NCI-H2107 (cell line): Measurements from ENCODE around the gene UGT1A9.

ENCODE experiments used
- DNase-seq: peaks from one replicate; lab custom pipeline; 2025; lab: John Stamatoyannopoulos, UW

The UGT1A9 gene

DNA sequence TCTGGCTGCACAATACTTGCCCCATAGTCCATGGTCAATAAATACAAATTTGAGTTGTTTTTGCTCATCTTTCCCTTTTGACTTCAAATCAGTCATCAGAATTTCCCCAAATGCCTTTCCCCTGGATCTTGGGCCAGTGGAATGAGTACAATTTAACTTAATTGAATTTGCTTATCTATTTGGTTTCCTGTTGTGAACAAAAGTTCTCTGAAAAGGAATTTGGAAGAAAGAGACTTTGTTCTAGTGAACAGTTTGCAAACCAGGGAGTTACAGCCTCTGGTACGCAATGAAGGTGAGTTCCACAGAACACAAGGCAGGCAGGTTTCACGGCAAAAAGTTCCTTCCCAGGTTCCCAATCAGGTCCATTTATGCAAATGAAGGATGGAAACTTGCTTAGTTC is 87.2 kb downstream of the UGT1A9 start:
- DNase-seq = no peak

DNA sequence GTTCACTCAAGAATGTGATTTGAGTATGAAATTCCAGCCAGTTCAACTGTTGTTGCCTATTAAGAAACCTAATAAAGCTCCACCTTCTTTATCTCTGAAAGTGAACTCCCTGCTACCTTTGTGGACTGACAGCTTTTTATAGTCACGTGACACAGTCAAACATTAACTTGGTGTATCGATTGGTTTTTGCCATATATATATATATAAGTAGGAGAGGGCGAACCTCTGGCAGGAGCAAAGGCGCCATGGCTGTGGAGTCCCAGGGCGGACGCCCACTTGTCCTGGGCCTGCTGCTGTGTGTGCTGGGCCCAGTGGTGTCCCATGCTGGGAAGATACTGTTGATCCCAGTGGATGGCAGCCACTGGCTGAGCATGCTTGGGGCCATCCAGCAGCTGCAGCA is 88.3 kb downstream of the UGT1A9 start, which contains the start of gene UGT1A1:
UGT1A1 (plus strand) TSS at position 228 of the 400 bp plus-strand sequence; CDS start at position 246, 18 bp downstream.
- no peak for DNase-seq

DNA sequence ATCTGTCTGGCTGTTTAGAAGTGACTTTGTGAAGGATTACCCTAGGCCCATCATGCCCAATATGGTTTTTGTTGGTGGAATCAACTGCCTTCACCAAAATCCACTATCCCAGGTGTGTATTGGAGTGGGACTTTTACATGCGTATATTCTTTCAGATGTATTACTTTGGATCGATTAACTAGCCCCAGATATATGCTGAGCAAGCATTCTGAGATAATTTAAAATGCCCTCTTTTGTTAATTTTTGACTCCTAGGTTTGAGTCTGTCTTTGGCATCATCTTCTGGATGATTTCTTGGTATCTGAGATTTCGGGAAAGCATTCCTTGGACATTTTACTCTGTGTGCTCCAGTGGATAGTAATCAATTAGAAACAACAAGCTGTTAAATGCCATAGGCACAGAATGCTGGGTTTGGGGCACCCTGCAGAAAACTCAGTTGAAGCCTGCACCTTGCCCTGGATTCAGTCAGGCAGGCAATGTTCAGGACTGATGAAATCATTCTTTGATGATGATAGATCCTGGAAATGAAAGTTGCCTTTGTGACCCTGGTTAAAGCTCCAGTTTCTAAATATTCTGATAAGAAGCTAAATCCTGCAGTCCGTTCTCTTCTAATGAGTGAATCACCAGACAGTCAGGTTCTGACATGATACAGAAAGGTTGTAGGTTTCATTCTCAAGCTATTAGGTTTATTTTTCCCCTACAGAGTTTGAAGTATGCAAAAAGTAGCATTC is 89.5 kb downstream of the UGT1A9 start:
- no peak for DNase-seq

DNA sequence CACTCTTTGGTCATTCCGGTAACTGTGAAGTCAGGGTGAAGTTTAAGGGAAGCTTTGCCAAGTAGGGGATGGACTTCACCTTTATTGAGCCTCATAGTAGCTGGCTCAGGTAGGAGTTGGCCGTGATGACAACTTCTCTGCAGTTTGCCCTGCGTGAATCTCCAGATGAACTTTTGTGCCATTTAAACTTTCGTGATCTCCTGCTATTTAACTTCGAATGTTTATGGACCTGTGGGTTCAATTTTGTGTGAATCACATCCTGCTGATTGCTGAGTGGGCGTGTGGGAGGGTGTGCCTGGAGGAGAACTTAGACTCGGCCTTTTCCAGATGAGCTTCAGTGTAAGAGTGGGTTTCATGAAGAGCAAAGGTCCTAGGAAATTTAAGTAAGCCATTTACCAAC is 92.6 kb downstream of the UGT1A9 start:
- no peak for DNase-seq

DNA sequence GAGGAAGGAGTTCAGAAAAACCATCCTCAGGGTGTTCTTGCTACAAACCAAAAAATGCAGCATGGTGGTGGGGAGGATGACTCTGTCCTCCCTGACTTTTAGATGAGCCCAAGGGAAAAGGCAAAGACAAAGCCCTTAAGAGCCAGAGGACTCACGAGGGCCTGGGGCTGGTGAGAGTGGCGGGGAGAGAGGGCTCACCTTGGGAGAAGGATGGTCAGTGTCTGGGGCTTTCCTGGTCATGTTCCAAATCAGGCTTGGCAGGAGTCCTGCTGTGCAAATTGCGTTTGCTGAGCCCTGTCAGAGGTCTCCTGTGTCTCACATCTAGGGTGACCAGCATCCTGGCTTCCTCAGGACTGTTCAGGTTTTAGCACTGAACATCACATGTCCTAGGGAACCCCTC is 93.1 kb downstream of the UGT1A9 start:
- DNase-seq = no peak

DNA sequence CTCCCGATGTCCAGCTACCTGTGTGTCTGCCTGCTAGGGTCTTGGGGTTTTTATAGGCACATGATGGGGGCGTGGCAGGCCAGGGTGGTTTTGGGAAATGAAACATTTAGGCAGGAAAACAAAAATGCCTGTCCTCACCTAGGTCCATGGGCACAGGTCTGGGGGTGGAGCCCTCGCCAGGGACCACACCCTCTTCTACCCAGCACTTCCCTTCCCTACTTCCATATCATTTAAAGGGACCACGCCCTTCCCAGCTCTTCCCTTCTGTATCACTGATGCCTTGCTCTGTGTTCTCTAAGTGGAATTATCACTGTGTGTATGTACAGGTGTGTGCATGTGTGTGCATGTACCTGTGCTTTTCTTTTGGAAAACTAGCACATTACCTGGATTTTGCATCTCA is 94.7 kb downstream of the UGT1A9 start:
- DNase-seq = no peak

DNA sequence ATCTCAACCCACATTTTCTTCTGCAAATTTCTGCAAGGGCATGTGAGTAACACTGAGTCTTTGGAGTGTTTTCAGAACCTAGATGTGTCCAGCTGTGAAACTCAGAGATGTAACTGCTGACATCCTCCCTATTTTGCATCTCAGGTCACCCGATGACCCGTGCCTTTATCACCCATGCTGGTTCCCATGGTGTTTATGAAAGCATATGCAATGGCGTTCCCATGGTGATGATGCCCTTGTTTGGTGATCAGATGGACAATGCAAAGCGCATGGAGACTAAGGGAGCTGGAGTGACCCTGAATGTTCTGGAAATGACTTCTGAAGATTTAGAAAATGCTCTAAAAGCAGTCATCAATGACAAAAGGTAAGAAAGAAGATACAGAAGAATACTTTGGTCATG is 96.4 kb downstream of the UGT1A9 start:
- no peak for DNase-seq

DNA sequence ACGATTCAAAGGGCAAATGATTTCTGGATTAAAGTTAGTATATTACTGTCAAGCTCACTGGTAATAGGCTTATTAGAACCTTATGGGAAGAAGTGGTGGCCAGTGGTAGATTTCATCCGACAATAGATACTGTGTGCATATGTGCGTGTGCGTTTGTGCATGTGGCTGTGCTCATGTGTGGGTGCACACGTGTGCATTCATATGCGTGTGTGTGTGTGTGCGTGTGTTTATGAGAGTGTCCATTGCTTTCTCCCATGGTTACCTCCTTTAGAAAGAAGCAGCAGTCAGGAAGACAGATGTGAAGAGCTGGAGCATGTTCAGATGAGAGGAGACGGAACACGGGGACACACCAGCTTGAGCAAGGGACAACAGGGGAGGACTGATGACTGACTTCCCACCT is 97.6 kb downstream of the UGT1A9 start:
- no peak for DNase-seq

DNA sequence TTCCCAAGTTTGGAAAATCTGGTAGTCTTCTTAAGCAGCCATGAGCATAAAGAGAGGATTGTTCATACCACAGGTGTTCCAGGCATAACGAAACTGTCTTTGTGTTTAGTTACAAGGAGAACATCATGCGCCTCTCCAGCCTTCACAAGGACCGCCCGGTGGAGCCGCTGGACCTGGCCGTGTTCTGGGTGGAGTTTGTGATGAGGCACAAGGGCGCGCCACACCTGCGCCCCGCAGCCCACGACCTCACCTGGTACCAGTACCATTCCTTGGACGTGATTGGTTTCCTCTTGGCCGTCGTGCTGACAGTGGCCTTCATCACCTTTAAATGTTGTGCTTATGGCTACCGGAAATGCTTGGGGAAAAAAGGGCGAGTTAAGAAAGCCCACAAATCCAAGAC is 100.5 kb downstream of the UGT1A9 start:
- DNase-seq = no peak

DNA sequence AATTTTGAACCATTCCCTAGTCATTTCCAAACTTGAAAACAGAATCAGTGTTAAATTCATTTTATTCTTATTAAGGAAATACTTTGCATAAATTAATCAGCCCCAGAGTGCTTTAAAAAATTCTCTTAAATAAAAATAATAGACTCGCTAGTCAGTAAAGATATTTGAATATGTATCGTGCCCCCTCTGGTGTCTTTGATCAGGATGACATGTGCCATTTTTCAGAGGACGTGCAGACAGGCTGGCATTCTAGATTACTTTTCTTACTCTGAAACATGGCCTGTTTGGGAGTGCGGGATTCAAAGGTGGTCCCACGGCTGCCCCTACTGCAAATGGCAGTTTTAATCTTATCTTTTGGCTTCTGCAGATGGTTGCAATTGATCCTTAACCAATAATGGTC is 100.9 kb downstream of the UGT1A9 start:
- DNase-seq = no peak

DNA sequence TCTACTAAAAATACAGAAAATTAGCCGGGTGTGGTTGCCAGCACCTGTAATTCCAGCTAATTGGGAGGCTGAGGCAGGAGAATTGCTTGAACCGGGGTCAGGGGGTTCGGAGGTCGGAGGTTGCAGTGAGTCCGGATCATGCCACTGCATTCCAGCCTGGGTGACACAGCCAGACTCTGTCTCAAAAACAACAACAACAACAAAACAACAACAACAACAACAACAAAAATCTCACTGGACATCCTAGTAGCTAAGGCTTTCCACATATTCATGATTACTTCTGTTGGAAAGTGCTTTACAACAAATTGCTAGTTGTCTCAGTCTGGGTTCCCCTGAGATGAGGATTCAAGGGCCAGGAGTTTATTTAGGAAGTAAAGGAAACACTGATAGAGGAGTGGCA is 102.2 kb downstream of the UGT1A9 start:
- DNase-seq = no peak

DNA sequence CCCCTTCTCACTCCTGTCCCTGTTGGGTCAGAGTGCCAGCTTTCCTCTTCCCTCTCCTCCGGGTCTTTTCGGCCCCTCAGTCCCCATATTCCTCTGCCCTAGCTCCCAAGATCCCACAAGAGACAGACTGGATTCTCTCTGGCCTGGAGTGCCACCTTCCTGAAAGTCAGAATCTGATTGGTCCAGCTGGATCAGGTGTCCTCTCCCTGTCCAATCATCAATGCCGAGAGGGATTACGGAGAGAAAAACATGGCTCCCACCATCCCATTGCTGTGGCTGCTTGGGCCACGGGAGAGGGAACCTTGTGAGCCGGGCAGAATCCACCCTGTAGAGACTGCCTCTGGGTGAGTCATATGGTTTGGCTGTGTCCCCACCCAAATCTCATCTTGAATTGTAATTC is 103.7 kb downstream of the UGT1A9 start:
- no peak for DNase-seq

DNA sequence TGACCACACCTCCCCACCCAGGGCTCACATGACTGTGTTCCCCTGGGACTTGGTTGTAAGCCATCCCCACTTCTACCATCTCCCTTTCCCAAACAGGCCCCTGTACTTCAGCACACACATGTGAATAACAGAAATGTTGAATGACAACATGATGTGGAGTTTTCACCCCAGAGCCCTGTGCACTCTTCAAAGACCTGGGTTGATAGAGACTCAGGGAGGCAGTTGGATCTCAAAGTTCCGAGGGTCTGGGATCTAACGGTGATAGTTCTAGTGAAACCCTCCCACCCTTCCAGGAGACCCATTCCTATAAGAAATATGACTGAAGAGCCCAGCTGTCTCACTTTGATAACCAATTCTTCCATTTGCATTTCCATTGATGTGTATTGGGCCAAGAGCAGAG is 106.3 kb downstream of the UGT1A9 start, which contains the start of gene MROH2A:
MROH2A (plus strand) TSS at position 301 of the 400 bp plus-strand sequence. CDS start 1,029 bp downstream, outside the sequence.
- no peak for DNase-seq

DNA sequence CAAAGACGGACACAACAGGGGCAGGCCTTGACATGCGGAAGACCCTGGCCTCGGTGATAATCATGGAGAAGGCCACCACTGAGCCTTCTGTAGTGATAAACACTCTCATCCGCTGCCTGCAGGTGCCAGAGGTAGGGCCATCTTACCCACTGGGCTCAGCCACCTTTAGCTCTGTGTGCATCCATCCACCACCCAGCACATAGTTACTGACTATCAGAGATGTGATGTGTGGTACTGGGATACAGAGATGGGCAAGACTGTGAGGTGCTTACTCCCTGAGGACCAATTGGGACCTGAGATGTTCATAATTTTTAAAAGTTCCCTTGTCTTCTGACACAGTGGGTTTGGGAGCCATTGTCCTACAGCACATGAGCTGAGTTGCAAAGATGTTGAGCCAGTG is 108.0 kb downstream of the UGT1A9 start:
- DNase-seq = no peak

DNA sequence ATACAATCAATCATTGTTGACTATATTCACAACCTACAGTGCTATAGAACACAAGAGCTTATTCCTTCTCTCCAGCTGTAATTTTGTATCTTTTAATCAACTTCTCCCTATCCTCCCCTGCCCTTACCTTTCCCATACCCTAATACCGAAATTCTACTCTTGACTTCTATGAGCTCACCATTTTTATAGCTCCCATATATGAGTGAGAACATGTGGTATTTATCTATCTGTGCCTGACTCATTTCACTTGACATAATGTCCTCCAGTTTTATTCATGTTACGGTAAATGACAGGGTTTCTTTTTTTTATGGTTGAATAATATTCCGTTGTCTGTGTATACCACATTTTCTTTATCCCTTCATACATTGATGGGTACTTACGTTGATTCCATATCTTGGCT is 109.1 kb downstream of the UGT1A9 start:
- DNase-seq = no peak

DNA sequence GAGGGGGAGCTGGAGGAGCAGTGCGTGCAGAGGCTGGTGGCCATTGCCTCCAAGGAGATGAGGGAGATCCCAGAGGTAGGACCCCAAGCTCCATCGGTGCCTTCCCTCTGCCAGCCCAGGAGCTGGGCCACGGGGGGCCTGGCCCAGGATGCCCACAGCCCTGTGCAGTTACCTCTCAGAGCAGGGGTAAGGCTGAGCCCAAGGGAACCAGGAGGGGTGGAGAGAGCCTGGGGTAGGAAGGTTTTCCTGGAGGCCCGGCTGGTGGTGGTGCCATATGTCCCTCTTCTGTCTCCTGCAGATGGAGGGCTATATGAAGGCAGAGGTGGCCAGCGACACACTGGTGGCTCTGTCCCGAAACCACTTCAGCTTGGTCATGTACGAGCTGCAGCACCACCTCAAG is 117.9 kb downstream of the UGT1A9 start:
- DNase-seq = no peak

DNA sequence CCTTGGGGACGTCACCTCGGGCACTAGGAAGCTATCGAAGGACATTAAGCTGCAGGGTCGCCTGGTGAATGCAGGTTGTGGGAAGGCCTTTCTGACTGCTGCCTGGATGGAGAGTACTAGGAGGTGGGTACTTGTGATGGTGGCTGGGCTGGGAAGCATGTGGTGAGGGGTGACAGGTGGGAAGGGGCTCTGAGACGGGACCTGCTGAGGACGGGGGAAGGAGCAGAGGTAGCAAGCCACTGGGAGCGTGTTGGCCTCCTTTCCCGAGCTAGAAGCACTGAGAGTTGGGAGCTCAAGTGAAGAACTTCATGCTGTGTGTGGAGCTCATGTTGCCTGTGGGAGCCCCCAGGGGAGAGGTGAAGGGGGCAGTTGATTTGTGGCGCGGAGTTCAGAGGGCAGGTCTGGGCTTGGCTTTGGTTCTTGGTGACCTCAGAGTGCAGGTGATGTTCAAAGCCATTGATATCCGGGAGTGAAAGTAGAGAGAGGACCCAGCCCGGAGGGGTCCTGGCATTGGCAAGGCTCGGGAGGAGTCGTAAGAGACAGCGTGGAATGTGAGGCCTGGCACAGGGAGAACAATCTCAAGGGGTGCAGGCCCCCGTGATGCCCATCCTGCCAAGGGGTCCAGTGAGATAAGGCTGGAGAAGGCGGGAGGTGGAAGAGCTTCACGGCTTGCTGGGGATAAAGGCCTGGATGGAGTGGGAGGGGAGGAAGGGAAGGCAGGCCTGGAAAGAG is 119.6 kb downstream of the UGT1A9 start:
- no peak for DNase-seq

DNA sequence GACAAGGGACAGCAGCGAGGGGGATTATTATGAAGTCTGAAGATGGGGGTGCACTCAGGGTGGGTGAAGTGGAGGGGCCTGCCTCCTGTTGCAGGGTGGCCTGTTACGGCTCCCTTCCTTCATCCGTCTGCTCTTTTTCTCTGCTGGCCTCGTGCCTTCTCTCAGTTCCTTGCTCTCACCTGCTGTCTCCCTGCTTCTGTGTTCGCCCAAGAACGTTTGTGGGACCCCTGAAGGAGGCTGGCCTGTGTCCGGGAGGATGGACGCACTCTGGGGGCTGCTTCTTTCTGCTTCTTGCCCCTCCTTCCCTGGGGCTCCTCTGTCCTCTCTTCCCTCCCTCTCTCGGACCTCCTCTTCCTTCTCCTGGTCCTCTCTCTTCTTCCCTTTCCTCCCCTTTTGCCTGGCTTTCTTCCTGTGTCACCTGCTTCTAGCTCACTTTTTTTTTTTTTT is 120.2 kb downstream of the UGT1A9 start:
- DNase-seq = no peak

DNA sequence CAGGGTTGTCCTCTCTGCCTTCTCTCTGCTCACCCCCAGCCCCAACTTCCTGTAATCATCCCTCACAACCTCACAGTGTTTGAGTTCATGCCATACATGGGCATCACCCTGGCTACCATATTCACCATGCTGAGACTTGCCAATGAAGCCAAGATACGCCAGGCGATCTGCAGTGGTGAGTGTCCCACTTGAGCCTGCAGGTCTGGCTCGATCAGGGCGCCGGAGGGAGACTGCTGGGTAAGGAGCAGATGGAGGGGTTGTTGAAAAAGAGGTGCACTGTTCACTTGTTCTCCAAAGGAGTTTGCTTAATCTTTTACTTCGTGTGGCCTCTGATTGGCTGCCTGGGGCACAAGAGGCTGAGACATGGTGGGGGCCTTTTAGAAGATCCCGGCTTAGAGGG is 121.0 kb downstream of the UGT1A9 start:
- DNase-seq = no peak

DNA sequence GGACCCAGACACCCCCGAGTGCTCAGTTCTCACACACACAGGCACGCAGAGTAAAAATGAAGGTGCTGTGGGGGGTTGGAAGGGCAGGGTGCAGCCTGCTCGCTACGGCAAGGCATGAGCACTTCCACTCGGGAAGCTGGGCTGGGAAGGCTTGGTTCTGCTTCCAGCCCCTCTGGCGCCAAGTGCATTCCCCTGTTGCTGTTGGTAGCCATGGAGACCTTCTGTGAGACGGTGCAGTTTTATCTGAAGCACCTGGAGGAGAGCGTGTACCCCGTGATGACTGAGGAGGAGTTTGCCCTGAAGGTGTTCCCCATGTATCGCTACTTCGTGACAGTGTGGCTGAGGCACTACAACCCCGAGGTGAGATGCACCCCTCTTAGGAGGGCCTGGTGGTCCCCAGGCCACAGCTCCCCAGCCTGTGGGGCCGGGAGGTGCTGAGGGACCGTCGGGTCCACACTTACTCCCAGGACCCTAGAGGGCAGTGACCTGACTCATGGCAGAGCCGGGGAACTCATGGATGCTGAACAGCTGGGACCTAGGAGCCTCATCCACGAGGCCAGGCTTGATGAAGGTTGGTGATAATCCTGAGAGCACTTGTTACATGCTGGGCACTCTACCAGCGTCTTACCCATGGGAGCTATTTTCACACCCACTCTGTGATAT is 121.9 kb downstream of the UGT1A9 start:
- no peak for DNase-seq

DNA sequence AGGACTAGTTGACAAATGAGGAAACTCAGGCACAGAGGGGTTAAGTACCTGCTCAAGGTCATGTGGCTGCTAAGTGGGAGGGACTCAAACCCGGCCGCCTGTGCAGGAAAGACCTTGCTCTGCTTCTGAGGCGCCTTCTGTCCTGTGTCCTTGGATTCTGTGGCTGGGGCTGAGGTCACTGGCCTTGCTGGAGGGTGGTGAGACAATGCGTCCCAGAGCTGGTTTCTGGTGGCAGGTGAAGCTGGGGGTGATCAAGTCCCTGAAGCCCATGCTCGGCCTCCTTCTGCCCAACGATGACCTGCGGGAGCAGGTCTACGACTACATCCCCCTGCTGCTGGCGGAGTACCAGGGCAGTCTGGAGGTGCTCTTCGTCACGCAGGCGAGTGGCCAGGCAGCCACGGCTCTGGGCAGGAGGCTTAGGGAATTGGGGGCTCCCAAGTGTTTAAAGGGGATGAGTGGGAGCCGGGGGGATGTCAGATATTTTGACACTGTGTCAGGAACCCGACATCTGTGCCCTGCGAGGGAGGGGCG is 122.5 kb downstream of the UGT1A9 start:
- DNase-seq = no peak

DNA sequence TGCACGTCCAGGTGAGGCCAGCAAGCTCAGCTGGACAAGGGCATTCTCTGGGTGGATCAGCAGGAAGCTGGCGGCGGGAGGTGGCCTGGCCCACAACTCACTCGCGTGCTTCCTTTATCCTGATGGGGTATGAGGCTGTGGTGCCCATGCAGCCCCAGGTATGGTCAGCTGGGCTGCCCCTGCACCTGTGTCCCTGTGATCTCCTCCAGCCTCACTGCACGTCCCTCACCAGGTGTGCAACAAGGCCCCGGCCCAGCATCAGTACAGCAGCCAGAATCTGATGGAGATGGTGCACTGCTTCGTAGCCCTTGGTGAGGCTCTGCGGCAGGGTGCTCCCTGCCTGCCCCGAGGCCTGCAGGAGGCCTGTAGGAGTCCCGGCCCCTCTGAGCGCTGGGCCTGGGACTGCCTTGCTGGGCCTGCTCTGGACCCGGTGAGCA is 124.1 kb downstream of the UGT1A9 start:
- DNase-seq = no peak

DNA sequence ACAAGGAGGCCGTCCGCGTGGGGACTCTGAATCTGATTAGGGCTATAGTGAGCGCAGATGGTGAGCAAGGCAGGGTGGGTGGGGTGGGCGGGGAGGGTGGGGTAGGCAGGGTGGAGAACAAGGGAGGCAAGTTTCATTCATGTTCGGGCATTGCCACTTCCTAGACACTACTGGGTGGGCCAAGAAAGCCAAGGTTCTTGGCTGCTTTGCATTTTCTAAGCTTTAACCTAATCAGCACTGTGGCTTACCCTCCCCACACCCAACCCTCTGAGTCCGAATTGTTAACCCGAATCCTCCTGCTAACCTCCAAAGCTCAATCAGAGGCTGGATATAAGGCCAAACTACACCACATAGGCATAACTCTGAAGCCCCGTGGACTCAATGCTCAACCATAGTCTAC is 124.6 kb downstream of the UGT1A9 start:
- no peak for DNase-seq
